GM21390 (cell line): ENCODE measurements around the gene FLII.

Source experiments
- ATAC-seq: cut with Tn5 transposase; IDR thresholded peaks from one replicate; pipeline ENCODE4 v1.9.1; 2021; ENCODE audit not compliant: unreplicated experiment

FLII gene

DNA sequence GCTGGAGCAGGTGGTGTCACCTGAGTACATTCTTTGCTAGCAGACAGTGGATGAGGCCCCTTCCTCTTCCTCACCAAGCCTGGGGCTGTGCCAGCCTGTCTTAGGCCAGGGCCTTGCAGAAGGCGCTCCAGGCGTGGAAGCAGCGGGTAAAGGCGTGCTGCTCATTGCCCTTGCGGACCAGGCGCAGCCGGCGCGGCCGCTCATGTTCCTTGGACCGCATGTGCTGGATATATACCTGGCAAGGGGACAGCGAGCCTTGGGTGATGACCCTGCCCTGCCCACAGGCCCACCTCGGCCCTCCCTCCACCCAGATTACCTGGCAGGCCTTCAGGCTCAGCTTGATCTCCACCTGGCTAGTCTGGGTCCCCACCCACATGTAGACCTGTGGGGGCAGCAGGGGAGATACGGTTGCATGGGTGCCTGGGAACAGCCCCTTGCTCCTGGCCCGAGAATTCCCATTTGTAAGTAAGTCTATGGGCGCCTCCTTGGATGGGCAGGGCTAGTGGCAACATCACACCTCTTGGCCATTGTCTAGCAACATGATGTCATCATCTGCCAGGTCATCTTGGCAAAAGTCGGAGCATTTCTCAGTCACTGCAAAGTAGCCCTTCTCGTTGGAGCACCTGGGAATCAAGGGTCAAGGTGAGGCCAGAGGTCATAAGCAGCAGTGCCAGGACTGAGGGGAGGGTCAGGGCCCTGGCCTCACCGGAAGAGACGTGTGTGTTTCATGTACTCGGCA, 13.3 kb downstream of the FLII start:
- ATAC-seq, result no peak

DNA sequence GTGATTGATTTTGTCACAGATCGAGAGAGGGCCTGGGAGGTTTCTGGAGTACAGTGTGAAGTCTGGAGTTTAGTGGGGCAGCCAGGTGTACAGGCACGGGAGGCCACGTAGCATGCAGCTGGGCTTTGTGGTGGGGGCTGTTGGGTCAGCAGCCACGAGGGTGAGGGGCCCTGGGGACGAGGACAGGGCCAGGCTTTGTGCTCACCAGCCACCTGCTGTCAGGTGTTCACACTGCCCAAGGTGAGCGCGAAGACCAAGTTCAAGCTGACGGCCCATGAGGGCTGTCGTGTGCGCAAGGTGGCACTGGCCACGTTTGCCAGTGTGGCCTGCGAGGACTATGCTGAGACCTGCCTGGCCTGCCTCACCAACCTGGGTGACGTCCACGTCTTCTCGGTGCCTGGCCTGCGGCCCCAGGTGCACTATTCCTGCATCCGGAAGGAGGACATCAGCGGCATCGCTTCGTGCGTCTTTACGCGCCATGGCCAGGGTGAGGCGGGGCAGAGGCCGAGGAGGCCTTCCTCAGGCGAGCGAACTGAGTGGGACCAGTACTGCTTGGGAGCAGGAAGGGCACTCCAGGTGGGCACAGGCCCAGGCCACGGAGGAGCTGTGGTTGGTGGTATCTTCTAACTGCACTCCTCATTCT, 17.2 kb downstream of the FLII start:
- ATAC-seq, result no peak

DNA sequence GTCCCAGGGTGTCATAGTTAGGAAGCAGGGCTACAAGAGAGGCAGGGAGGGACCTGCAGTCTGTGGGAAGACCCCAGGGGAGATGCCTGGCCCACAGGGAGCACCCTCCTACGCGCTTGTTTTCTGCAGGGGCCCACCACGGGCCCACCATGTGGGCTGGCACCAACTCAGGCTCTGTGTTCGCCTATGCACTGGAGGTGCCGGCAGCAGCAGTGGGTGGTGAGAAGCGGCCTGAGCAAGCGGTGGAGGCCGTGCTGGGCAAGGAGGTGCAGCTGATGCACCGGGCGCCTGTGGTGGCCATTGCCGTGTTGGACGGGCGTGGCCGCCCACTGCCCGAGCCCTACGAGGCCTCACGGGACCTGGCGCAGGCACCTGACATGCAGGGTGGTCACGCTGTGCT, 18.1 kb downstream of the FLII start:
- ATAC-seq, result no peak

DNA sequence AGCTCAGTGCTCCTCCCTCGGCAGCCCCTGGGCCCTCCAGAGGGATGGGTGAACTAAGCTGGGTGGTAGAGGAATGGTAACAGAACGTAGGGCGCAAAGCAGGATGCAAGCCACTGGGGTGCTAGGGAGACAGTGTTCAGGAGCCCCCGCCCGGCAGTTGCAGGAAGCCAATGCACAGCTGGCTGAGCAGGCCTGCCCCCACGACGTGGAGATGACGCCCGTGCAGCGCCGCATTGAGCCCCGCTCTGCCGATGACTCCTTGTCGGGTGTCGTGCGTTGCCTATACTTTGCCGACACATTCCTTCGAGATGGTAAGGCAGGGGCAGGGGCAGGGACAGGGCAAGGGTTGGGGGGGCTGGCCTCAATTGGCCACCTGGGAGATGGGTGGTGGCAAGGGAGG, 20.2 kb downstream of the FLII start:
- no peak for ATAC-seq

DNA sequence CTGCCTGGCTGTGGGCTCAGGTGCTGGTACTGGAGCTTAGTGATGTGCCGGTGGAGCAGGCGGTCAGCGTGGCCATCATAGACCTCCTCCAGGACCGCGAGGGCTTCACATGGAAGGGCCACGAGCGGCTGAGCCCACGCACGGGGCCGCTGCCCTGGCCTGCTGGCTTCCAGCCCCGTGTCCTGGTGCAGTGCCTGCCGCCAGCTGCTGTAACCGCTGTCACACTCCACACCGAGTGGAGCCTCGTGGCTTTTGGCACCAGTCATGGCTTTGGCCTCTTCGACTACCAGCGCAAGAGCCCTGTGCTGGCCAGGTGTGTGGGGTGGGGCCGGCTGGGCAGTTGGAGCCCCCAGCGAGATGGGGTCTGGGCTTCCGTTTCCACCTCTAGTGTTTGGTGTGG, 21.1 kb downstream of the FLII start:
- ATAC-seq, result no peak

DNA sequence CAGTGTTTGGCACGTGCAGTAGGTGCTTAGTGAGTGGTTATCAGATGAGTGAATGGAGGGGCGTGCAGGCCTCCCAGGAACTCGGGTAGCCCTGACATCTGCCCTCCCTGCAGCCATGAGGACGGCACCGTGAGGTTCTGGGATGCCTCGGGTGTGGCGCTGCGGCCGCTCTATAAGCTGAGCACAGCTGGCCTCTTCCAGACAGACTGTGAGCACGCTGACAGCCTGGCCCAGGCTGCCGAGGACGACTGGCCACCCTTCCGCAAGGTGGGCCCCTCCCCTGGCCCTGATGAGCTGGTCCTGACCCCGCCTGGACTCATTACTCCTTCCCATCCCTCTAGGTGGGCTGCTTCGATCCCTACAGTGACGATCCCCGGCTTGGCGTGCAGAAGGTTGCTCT, 22.0 kb downstream of the FLII start:
- no peak for ATAC-seq

DNA sequence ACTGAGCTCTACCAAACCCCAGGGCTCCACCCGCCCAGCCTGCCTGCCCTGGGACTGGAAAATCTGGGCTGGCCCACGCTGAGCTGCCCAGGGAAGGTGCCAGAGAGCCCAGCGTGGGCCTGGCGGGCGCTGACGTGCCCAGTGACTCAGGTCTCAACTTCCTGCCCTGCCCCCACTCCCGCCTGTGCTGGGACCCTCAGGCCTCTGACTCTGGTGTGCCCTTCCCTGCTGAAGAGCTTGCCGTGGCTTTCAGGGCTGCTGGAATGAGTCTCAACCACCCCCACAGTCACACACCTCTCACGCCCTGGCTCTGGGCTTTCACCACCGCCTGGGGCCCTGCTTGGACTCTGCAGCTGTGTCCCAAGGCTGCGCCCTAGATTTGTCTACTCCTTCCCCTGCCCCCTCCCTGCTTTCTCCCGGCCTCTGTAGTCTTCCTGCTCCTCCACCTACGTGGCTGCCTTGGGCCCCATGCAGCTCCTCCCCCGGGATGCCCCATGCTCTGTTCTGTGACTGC, 22.7 kb downstream of the FLII start:
- no peak for ATAC-seq

DNA sequence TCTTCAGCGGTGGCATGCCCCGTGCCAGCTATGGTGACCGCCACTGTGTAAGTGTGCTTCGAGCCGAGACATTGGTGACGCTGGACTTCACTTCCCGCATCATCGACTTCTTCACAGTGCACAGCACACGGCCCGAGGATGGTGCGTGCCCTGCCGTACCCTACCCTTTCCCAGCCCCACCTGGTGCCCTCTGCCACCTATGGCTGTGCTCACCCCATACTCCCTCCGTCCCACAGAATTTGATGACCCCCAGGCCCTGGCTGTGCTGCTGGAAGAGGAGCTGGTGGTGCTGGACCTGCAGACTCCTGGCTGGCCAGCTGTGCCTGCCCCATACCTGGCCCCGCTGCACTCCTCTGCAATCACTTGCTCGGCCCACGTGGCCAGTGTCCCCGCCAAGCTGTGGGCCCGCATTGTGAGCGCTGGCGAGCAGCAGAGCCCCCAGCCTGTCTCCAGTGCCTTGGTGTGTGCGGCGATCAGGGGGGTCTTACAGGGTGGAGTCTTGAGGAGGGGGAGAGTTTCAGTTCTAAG, 23.6 kb downstream of the FLII start:
- ATAC-seq, result no peak

DNA sequence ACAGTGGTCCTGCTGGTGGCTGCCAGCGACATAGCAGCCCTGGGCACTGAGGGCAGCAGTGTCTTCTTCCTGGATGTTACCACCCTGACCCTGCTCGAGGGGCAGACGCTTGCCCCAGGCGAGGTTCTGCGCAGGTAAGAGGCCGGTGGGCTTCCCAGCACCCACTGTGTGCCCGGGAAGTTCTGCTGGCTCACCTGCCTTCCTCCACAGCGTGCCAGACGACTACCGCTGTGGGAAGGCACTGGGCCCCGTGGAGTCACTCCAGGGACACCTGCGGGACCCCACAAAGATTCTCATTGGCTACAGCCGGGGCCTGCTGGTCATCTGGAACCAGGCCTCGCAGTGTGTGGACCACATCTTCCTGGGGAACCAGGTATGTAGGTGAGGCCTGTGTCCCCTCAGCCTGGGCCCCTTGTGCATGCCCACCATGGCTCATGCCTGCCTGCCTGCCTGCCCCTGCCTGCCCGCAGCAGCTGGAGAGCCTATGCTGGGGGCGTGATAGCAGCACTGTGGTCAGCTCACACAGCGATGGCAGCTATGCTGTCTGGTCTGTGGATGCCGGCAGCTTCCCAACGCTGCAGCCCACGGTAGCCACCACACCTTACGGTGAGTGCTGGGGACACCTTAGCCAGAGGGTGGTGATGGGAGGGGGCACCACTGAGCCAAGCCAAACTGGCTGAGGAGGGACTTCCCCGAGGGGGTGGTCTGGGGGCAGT, 24.6 kb downstream of the FLII start:
- ATAC-seq, result no peak

DNA sequence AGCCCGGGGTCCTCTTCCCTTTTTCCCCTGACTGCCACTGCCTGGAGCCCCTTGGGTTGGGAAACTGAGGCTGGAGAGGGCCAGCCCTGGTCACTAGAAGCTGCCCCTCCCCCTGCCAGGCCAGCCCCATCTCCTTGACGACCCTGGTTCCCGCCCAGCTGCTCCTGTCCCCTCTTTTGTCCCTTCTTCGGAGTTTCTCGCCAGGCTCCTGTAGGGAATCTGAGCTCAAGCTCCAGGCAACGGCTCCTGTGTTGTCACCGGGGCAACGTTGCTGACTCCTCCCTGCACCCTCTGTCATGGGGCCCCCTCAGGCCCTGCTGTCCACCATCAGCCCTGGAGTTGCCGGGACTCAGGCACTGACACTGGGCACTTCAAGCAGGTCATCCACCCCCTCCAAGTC, 27.4 kb downstream of the FLII start:
- no peak for ATAC-seq

DNA sequence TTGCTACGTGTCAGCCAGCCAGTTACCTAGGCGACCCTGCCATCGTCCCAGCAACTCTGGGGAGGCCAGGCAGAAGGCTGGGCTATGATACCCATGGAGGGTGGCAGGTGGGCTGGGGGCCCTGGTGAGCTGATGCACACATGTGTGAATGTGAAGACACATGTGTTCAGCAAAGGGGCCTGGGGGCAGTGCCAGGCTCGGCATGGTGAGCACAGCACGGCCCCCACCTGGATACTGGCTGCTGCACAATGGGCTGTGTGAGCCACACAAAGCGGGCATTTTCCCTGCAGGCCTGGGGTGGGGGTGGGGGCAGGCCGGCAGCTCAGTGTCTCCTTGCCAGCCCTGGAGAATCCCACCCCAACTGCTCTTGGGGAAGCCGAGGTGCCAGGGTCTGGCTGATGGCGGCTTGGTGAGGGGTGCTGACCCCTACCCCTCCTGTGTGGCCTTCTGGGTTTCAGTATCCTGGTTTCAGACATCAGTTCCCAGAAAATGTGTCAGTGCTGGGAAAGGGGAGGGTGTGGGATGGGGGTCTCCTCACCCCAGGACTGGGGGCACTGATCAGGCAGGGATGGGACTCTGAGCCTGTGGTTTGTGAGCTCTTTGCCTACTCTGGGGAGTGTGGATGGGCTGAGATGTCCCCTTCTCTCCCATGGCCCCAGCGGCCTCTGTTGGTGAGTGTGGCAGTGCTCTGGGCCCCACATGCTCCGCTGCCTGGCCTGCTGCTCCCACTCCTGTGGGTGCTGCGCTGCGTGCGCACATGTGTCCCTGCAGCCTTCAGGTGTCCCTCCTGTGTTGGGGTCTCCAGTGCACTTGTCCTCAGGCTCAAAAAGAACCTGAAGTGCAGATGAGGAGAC, 28.0 kb downstream of the FLII start:
- no peak for ATAC-seq

DNA sequence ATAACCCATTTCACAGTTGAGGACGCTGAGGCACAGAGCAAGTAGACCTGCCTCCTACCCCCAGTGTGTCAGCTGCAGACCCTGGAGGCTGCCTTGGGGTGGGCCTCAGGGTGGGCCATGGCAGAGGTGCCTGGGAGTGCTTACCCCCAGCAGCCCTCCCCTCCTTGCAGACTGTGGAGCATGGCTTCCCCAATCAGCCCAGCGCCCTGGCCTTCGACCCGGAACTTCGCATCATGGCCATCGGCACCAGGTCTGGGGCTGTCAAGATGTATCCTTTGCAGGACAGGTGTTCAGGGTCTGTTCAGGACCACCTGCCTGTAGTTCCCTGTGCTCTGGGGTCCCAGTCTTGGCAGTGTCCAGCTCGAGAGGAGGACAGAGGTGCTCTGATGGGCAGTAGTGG, 28.8 kb downstream of the FLII start:
- ATAC-seq, result no peak

DNA sequence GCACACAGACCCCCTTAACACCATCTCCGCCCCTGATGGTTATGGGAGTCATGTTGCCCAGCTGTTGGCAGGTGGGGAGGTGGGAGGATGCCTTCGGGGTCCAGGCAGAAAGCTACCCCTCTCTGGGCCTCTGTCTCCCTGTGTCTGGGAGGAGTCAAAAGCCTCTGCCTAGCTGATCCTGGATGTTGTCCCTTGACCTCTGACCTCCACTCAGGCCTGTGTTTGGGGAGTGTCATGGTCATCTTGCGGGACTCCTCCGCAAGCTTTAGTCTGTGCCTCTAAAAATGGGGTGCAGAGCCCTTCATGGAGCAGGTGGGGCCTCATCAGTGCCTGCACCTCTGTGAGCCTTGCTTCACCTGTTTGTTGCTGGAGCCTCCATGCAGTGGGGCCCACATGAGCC, 29.3 kb downstream of the FLII start:
- ATAC-seq, result no peak

DNA sequence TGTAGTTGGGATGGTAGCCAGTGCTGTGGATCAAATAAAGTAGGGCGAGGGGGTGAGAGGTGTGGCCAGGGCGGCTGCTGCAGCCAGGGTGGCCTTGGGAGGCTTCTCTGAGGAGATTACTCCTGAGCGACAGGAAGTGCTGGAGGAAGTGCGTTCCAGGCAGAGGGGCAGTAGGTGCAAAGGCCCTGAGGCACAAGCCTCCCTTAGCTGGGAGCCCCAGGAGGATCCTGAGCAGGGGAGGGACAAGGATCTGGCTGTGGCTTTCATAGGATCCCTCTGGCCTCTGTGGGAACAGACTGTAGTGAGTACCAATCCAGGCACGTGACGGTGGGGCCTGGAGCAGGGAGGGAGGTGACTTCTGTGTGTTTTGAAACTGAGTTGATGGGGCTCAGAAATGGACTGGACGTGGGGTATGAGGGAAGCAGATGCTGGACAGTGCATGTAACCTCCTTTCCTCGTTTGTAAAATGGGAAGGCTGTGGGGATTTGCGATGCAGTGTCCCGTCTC, 30.3 kb downstream of the FLII start:
- ATAC-seq, result no peak

DNA sequence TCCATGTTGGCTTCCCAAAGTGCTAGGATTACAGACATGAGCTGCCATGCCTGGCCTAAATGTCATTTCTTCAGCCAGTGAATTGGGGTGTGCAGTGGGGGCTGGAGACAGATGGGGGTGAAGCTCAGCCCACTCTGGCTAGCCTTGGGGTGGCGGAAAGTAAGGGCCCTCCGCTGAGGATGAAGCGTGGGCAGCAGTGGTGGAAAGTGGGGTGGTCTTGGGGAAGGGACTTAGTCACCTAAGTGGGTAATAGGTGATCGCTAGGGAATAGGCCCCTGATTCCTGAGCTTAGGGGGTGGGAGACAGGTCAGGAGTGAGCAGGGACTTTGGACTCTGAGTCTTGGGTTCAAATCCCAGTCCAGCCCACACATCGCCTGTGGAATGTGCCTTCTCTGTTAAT, 30.9 kb downstream of the FLII start:
- no peak for ATAC-seq

DNA sequence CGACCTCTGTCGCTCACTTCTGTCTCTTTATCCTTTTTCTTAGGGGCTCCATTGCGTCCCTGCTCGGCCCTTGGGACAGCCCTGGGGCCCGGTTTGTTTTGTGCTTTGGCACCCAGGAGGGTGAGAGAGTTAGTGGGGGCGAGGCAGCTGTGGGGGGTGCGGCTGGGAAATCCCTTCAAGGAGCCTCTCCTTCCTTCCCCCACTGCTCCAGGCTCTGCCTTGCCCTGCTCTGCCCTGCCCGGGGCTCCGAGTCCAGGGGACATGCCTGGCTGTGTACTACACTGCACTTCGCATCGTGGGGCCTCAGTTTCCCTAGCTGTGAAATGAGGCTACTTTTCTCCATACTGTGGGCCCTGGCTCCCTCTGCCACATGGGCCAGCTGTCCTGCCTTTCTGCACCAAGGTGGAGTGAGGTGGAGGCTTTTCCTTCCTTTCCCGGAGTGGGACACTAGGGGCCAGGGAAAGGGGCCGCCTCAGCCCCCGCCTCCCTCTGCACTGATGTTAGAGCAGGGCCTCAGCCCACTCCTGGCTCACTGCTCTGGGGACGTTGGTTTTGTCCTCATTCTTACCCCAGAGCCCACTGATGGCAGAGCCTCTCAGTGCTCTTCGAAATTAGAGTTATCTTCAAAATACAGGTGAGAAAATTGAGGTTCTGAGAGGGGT, 32.1 kb downstream of the FLII start:
- no peak for ATAC-seq

DNA sequence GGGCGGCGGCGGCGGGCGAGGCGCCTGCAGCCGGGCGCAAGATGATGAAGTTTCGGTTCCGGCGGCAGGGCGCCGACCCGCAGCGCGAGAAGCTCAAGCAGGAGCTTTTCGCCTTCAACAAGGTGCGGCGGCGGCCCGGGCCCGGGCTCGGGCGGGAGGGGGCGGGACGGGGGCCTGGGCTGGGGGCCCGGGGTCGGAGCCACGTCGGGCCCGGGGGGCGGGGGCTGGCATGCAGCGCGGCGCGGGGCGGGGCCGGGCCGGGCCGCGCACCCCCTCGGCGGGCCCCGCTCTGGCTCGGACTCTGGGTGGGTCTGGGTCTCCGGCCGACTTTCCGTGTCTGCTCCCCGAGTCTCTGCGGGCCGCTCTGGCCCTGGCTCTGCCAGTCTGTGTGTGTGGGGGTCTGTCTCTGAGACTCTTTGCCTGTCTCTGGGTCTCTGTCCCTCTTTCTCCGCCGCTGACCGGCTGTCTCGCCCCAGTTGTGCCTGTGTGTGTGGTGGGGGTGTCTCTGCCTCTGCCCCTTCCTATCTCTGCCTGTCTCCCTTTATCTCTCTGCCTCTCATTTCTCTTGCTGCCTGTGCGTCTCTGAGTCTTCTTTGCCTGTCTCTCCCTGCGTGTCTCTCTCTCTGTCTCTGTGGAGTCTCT, 32.8 kb downstream of the FLII start:
- peak; percentile 12 for ATAC-seq

DNA sequence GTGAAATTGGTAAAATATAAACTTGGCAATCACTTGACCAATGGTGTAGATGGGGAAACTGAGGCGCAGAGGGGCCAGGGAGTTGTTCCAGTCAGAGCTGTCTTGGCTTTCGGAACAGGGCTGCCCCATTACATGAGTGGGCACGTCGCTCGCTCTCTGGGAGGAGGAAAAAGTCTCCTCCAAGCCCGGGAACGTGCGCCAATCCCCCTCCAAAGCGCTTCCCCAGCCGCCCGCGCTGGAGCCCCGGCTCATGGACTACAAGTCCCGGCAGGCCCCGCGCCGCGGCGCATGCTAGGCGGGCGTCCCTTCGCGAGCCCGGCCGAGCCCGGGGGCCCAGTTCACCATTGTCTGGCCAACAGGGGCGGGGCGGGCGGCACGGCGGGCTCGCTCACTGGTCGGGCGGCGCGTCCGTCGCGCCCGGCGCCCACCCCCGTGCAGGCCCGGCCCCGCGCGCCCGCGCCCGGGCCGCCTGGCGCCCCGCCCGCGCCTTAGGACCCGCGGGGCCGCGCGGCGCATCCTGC, 33.4 kb downstream of the FLII start, which contains the start of gene LLGL1:
TSS of gene LLGL1 (plus strand) at position 515 of the 521 bp plus-strand sequence. CDS start 48 bp downstream, outside the sequence.
- ATAC-seq, result peak; percentile 87

DNA sequence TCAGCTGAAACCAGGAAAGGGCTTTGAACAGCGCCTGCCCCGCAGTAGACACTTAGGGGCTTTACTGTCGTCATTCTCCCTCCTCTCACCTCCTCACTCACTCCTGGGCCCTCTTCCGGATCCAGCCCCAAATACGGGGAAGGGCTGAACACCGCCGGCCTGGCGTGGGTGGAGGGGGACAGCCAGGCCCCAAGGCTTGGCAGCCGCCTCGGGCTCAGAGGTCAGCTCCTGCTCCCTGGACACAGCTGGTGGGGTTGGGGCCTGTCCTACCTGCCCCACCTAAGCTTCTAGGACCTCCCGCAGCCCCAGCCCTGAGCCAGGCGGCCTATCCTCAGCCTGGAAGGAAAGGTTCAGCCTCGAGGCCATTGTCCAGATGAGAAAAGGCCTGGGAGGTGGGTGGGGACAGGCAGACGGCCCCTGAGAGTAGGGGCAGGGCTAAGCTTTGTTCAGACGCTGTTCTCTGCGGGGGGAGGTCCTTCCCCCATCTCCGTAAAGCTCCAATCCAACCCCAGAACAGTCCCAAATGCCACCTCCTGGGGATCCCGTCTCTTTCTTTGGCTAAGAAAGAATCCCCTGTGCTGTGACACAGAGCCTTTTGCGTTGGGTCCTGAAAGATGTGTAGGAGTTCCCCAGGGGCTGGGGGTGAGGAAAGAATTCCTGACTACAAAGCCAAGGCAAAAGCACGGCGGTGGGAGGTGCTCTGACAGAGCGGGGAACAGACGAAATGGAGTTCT, 34.0 kb downstream of the FLII start:
- ATAC-seq, result no peak
